HG03139 (cell line): ENCODE measurements around the gene ADGRD1.
A peak's percentile ranks its signal among the peaks of the same experiment; 100 is the strongest.

ENCODE experiments used
- ATAC-seq: cut with Tn5 transposase; IDR thresholded peaks from one replicate; pipeline ENCODE4 v1.9.1; 2021; ENCODE audit not compliant: unreplicated experiment

The ADGRD1 gene

GRCh38 chr12:131088701-131089530 lies 135.2 kb downstream of the ADGRD1 start:
- ATAC-seq = no peak

- ATAC-seq = no peak
Observed at GRCh38 chr12:131089531-131090273, 136.0 kb downstream of the ADGRD1 start.

GRCh38 chr12:131090274-131091210 lies 136.8 kb downstream of the ADGRD1 start:
- no peak for ATAC-seq

GRCh38 chr12:131091413-131091975 lies 137.8 kb downstream of the ADGRD1 start:
- no peak for ATAC-seq

- no peak for ATAC-seq
Observed at GRCh38 chr12:131091976-131092691, 138.4 kb downstream of the ADGRD1 start.

- ATAC-seq = peak; percentile 61
Observed at GRCh38 chr12:131092901-131093603, 139.3 kb downstream of the ADGRD1 start.

GRCh38 chr12:131093604-131093955 lies 139.9 kb downstream of the ADGRD1 start:
- ATAC-seq = no peak

GRCh38 chr12:131093971-131094830 lies 140.5 kb downstream of the ADGRD1 start:
- ATAC-seq = no peak

- no peak for ATAC-seq
Observed at GRCh38 chr12:131094831-131095805, 141.4 kb downstream of the ADGRD1 start.

GRCh38 chr12:131095826-131096680 lies 142.3 kb downstream of the ADGRD1 start:
- ATAC-seq = no peak

- no peak for ATAC-seq
Observed at GRCh38 chr12:131096681-131097181, 143.0 kb downstream of the ADGRD1 start.

- no peak for ATAC-seq
Observed at GRCh38 chr12:131097202-131098177, 143.8 kb downstream of the ADGRD1 start.

- no peak for ATAC-seq
Observed at GRCh38 chr12:131098178-131098981, 144.7 kb downstream of the ADGRD1 start.

- ATAC-seq = no peak
Observed at GRCh38 chr12:131100031-131100674, 146.4 kb downstream of the ADGRD1 start.
